Measurements from ENCODE around the gene CELF5.

Gene CELF5

DNA sequence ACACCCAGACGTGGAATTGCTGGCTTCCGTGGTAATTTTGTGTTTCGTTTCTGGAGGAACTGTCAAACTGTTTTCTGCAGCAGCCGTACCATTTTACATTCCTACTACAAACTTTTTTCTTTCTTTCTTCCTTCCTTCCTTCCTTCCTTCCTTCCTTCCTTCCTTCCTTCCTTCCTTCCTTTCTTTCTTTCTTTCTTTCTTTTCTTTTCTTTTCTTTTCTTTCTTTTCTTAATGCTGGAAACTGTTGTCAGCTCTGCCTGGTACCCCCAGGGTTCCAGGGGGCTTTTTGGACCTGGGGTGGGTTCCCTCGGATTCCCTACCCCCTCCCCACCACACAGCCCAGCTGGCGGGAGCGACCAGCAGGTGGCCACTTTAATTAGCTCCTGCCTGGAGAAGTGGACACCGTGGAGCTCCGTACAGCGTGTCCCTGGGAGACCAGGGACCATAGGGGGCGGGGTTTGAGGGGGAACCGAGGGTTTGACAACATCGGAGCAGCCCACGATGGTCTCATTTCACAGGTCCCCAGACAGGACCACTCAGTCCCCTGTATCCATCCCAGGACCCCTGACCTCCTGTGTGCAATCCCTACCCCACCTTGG is 24.4 kb downstream of the CELF5 start:
- no peak for DNase-seq

DNA sequence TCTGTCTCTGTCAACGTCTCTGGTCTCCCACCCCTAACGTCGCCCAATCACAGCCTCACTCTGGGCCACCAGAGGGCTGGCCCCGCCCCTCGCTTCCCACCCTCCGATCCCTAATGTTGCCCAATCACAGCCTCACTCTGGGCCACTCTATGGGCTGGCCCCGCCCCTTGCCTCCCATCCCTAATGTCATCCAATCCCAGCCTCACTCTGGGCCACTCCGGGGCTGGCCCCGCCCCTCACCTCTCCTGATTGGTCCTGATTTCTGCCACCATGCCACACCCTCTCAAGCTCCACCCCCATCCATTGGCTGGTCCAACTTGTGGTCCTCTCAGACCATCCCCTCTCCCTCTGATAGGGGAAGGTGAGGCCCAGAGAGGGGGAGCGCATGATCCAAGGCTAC is 24.9 kb downstream of the CELF5 start:
- DNase-seq = peak; percentile 28

DNA sequence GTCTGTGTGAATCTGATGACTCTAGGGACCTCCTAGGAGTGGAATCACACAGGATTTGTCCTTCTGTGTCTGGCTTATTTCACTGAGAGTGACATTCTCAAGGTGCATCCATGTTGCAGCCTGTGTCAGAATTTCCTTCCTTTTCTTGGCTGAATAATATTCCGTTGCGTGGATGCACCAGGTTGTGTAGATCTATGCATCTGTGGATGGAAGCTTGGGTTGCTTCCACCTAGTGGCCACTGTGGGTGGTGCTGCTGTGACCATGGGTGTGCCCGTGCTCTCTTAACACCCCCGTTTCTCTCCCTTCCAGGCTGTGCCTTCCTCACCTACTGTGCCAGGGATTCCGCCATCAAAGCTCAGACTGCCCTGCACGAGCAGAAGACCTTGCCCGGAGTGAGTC is 26.2 kb downstream of the CELF5 start:
- peak; percentile 35 for DNase-seq

DNA sequence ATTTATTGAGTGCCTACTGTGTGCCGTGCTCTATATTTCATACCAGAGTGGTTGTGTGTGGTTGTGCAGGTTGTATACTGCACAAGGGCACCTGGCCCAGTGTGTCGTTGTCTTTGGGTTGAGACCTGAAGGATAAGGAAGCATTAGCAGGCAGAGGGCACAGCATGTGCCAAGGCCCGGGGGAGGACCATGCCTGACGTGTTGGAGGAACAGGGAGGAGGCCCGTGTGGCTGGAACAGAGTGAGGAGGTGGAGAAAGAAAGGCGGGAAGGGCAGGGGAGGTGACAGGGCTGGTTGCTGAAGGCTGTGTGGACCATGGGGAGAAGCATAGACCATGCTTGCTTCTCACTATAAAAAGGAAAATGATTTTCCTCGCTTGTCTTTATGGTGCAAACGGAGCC is 26.8 kb downstream of the CELF5 start:
- no peak for DNase-seq

DNA sequence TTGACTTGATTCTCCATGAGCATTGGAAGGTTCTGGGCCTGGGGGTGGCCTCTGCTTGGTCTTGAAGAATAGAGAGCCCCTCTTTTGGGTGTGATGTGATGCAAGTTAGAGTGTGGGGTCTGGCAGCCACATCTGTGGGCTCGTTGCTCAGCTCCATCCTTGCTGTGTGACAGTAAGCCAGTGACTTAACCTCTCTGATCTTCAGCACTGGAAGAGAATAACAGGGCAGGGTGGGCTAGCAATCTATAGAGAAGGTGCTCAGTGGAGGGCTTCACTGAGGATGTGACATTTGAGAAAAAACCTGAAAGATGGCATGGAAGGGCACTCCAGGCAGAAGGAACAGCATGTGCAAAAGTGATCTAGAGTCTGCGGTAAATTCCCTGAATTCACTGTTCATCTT is 28.2 kb downstream of the CELF5 start:
- no peak for DNase-seq

DNA sequence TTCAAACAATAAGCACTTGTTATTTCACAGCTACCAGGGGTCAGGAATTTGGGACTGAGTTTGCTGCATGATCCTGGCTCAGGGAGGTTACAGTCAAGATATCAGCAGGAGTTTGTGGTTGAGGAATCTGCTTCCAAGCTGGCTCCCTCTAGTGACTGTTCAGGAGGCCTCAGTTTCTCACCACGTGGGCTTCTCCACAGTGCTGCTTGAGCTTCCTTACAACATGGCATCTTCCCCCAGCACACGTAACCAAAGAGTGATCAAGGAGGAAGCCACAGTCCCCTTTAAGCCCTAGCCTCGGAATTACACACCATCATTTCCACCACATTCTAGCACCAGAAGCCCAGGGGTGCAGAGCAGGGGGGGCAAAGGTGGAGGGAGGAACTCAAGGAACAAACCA is 28.8 kb downstream of the CELF5 start:
- no peak for DNase-seq

DNA sequence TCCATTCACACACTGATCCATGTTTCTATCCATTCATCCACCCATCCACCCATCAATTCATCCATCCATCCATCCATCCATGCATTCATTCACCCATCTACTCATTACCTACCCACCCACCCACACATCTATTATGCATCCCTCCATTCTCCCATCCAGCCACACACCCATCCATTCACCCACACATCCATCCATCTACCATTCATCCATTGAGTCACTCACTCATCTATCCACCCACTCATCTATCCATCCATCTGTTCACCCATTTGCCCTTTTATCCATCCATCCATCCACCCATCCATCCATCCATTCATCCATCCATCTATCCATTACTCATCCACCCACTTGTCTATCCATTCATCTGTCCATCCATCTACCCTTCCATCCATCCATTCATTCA is 30.1 kb downstream of the CELF5 start:
- DNase-seq = no peak

DNA sequence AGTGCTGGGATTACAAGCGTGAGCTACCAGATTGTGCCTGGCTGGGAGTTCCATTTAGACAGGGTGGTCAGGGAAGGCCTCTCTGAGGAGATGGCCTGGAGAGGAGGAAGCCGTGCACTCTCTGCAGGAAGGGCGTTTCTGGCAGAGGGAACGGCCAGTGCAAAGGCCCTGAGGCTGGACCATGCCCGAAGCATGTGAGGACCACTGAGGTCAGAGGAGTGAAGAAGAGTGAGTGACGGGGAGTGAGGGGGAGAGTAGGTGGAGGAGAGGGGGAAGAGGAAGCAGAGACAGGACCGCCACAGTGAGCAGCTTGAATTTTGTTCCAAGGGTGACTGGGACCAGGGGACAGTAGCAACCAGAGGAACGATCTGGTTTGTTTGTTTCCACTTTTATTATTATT is 32.6 kb downstream of the CELF5 start:
- DNase-seq = no peak

DNA sequence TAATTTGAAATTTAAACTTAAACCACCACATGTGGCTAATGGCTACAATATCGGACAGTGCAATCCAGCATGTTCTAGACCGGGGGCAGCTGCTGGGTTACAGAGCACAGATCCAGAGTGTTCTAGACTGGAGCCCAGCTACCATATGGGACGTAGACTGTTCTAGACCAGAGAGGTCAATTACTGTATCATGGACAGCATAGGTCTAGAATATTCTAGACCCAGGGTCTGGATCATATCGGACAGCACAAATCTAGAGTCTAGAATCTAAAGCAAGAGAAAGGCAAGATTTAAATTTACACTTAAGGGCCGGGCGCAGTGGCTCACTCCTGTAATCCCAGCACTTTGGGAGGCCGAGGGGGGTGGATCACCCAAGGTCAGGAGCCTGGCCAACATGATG is 37.9 kb downstream of the CELF5 start:
- DNase-seq = no peak

DNA sequence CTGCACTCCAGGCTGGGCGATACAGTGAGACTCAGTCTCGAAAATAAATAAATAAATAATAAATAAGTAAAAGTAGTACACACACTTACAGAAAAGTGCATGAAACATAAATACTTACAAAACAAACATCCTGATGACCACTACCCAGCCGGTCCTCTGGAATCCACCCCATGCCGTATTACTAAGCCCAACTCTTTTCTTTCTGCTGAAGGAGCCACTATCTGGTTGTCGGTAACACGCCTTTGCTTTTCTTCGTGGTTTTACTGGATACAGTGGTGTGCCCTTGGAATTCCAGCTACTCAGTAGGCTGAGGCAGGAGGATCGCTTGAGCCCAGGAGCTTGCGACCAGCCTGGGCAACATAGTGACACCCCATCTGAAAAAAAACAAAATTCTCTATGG is 39.4 kb downstream of the CELF5 start:
- no peak for DNase-seq

DNA sequence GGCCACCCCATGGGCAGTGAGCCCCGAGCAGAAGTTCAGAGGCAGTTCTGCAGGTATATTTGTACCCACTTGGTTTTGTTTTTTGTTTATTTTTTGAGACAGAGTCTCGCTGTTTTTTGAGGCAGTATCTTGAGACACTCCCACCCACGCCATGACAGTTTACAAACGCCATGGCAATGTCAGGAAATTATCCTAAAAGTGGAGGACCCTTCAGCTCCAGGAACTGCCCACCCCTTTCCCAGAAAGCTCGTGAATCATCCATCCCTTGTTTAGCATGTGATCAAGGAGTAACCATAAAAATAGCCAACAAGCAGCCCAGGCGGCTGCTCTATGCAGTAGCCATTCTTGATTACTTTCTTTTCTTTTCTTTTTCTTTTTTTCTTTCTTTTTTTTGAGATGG is 41.0 kb downstream of the CELF5 start:
- no peak for DNase-seq

DNA sequence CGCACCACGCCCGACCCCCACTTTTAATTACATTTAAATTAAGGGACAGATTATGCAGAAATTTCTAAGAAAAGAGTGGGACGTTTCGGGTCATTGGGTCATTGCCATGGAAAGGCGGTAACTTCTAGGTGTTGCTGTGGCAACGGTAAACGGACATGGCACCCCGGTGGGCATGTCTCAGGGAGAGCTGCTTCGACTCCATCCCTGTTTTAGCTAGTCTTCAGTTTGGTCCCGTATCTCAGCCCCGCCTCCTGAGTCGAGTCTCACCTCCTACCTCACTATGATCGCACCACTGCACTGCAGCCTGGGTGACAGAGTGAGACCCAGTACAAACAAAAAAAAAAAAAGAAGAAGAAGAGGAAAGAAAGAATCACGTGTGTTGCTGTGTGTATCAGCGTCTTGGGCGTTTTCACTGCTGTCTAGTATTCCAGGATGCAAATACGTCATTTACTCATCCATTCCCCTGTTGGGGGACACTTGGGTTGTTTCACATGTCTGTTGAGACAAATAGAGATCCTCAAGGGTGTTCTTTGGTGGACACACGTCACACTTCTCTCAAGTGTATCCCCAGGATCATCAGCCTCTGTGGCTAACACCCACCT is 41.7 kb downstream of the CELF5 start:
- no peak for DNase-seq

DNA sequence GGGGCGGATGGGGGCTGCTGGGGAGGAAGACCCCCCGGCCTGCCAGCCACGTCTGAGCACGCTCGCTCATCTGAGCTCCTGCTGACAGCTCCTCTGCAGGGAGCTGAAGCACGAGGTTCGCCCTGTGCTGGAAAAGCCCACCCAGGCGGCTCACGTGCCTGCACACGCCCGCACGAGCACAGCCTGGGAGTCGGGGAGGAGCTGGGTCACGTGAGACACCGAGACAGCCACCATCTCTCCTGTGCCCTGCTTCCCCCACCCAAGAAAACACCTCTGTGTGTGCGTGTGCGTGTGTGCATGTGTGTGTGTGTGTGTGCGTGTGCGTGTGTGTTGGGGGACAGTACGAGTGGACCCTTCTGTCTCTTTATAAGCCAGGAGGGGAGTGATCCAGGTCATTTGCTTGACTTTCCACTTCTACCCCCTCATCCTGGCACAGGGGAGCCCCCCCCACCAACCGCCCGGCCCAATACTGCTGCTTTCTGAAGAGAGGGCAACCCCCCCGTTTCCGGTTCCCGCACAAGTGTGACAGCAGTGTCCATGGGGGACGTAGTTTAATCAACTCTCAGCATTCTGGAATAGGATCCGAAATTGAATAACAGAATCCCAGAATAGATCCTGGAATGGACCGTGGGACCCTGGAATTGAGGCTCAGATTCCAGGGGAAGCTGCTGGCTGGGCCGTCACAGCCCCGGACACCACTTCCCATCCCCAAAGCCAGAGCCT is 42.5 kb downstream of the CELF5 start:
- DNase-seq = no peak

DNA sequence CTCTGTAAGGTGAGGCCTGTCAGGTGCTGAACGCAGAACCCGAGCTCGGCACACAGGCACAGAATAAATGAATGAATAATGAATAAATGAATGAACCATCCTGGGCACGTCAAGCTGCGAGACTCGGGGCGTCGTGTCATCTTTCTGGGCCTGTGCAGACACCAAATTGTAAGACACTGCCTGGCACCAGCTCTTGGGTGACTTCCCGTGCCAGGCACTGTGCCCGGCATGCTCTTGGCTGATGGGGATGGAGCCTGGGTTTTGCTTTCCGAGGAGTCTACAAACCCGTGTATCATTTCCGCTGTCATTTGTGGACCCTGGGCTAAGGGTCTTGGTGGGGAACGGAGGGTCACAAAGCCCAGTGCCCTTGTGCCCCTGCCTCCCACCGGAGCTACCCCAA is 43.9 kb downstream of the CELF5 start:
- no peak for DNase-seq

DNA sequence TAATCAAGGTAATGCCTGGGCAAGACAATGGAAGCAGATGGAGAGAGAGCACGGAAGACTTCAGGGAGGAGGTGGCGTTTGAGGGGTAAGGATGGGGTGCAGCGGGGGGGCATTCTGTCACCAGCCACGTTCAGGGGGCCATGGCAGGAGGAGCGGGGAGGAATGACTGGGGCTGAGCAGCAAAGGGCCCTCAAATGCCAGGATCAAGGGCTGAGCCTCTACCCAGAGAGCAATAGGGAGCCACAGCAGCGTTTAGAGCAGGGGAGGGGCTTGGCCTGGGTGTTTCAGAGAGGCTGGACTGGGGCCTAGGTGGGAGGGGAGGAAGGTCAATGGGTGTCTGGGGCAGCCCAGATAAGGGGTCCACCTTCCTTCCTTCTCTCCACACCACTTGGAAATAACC is 44.3 kb downstream of the CELF5 start:
- DNase-seq = no peak

DNA sequence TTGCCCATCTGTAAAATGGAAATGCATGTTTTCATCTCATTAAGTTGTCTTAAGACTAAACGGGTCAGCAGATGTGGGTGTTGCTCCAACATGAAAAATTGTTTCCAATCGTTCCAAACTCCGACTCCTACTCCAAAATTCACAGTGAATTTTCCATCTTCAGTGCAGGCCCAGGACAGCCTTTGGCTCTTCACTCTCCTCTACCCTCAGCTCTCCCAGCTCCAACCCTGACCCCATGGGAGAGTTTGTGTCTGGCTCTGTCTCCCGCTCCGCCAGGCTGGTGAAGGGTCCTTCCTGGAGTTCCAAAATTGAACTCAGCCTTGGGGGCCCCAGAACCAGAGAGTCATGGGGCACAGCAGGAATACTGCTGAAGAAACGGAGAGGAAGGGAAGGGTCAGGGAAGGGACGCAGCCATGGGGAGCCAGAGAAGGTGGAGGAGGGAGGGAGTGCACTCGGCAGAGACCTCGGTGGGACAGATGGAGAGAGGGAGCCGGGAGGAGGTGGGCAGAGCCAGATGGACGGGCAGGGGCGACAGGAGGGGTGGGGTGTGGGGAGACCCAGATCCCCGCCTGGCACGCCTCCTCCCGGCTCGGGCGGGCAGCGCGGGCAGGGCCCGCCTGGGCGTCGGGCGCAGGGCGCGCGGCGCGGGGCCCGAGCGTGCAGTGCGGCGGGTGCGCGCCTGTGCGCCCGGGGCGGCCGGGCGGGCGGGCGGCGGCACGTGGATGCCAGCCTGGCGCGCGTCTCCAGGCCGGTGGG is 45.6 kb downstream of the CELF5 start:
- no peak for DNase-seq

DNA sequence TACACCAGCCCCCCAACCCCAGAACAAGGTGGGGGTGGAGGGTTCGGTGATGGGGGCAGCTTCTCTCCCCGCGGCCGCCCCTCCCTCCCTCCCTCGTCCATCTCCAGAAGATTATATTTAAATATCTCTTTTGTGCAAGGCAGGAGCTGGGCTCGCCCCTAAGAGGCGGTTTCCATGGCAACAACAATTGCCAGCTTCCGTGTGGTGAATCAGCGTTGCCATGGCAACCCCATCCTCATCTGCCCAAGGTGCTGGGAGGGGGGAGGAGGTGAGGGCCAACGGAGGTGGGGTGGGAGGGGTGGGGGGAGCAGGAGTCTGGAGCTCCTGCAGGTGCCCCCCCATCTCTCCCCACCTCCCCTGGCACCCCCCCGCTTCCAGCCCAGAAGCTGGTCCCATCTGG is 46.4 kb downstream of the CELF5 start:
- peak; percentile 64 for DNase-seq

DNA sequence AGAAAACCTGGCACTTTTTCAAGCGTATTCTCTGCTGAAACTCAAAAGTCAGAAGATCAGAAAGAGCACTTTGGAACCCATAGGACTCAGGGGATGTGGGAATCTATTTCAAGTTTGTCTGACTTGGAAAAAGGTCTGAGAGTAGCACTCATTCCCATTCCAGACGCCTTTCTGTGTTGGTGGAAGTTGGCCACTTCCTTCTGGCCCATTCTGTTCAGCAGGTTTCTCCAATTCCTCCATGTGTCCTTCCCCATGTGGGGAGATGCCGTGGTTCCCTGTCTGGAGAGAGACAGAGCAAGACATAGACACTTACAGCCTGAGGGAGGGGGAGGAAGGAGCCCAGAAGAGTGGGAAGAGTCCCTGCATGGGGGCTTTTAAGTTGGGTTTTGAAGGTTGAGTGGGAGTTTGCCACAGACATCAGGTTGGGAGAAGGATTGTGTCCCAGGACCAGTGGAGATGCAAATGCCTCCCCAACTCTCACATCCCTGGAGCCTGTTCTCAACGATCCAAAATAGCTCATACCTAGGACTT is 48.0 kb downstream of the CELF5 start:
- DNase-seq = no peak

DNA sequence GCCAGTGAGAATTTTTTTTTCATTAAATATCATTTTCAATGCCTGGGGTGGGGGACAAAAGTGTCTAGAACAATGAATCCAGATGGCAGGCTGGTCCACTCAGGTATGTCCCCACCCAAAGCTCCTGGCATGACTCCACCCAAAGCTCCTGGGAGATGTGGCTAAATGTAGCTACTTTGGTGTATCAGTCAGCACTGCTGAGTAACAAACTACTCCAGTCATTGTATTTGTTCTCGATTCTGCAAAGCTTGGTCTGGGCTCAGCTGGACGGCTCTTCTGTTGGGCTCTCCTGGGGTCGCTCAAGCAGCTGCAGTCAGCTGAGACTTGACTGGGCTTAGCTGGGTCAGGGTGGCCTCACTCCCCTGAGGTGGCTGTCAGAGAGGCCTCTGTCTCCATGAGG is 48.5 kb downstream of the CELF5 start:
- DNase-seq = no peak

DNA sequence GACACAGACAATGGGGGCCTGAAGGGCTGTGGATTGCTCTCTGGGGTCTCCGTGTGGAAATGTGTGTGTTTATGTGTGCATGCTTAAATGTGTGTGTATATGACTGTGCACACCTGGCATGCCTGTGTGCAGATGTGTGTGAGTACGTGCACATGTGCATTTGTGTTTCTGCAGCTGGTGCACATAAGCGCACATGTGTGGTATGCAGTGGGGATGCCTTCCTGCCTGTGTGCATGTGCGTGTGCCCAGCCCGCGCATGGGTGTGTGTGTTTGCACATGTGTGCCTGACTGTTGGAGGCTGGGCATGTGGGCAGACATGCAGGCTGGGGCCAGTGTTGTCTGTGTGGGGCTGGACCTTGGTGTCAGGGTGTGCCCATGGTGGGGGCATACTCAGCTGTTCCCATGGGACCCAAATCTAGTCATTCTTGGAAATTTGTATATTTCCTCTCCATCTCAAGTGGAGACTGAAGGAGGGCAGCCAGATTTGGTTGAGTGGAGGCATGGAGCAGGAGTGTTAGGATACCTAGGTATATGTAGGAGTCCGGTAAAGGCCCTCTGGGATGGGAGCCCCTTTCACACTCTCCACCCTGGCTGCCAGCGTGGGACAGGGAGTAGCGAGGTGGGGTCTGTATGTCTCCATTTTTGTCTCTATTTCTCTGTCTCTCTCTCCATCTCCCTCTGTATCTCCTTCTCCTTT is 49.9 kb downstream of the CELF5 start:
- no peak for DNase-seq

DNA sequence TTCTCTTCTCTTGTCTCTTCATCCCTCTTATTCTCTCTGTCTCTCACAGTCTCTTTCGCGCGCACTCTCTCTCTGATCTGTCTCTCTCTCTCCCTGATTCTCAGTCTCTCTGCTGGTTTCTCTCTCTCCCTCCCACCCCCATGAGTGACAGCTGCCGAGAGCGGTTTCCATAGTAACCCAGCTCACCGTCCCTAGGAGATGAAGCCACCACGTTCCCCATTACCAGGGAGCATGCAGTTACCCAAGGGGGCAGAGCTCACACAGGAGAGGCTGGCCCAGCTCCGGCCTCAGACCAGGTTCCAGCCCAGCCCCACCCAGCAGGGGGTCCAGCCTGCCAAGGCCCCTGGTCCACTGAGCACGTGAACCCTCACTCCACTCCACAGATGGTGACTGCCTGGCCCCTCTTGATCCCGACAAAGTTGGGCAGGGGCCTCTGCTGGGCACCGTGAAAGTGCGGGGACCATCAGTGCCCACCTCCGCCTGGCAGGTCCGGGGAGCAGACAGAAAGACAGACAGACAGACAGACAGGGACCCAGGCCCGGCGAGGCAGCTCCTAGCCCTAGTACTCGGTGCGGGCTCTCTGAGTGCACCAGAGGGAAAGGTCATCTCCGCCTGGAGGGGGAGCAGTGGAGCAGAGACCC is 50.6 kb downstream of the CELF5 start:
- DNase-seq = peak; percentile 52

DNA sequence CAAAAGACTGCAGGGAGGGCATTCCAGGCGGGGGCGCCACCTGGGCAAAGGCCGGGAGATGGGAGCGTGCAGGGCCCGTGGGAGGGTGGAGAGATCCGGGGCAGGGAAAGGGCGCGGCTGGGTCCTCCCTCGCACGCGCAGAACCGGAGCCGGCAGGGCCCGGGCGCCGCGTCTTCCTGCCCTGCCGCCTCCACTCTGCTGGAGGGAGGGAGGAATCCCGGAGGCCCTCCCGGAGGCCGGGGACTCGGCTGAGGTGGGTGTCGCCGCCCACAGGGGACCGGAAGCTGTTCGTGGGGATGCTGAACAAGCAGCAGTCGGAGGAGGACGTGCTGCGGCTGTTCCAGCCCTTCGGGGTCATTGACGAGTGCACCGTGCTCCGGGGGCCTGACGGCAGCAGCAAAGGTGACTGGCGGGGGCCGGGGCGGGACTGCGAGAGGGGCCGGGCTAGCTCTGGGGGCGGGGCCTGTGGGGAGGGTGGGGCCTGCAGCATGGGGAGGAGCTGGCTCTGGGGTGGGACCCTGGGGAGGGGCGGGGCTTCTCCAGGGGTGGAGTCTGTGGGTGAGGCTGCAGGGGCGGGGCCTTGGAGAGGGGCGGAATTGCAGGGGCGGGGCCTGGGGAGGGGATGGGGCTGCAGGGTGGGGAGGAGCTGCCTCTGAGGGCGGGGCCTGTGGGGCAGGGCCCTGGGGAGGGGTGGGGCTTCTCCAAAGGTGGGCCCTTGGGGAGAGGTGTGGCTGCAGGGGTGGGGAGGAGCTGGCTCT is 51.3 kb downstream of the CELF5 start:
- DNase-seq = peak; percentile 95
